Naive thymus-derived CD4-positive, alpha-beta T cell (primary cell): ENCODE results near the gene DNPH1. TPM values are rescaled to one million over a fixed set of nuclear protein-coding genes. Genes with fewer than 3 reads are reported as not detected.

Experiments used
- ATAC-seq: fragments of 150-1000 bp; cut with Tn5 transposase; 2 replicates; pipeline ENCODE4 v1.10.0; 2021; ENCODE audit warnings: mild to moderate bottlenecking, moderate library complexity
- CTCF ChIA-PET: fragments of 350-600 bp; sonication (Branson Sonifier 250); formaldehyde crosslinking; loops from one replicate; lab custom pipeline; 2021; ENCODE audit warnings: antibody characterized with exemption; lab: Charles Lee
- POLR2A ChIA-PET: fragments of 350-600 bp; sonication (Branson Sonifier 250); formaldehyde crosslinking; loops from one replicate; lab custom pipeline; 2021; ENCODE audit warnings: antibody characterized with exemption, inconsistent platforms; lab: Charles Lee
- DNase-seq, 9 donors: peaks; one replicate each; pipeline versions ENCODE4 v3.0.0 to v3.0.0-alpha.2; 2020 to 2022; ENCODE audit warnings: mixed read lengths in 1 of 9
- H3K27ac ChIP-seq: one replicate; pipeline ENCODE4 v1.7.0; 2013; ENCODE audit warnings: mild to moderate bottlenecking, low read depth, low read length, moderate library complexity
- H3K27me3 ChIP-seq, 2 donors: one replicate each; pipeline ENCODE4 v1.7.0; 2013; ENCODE audit warnings: low read length in 2 of 2, mild to moderate bottlenecking in 2 of 2, moderate library complexity in 2 of 2; ENCODE audit not compliant: control insufficient read depth in 2 of 2, insufficient read depth in 2 of 2
- H3K36me3 ChIP-seq, 3 experiments: 1 replicate in 2 of 3; 2 replicates in 1 of 3; pipeline ENCODE4 v1.7.0; 2013; ENCODE audit warnings: low read length in 3 of 3, mild to moderate bottlenecking in 3 of 3, moderate library complexity in 1 of 3; ENCODE audit not compliant: insufficient read depth in 3 of 3, control insufficient read depth in 2 of 3
- H3K4me1 ChIP-seq, 2 donors: one replicate each; pipeline ENCODE4 v1.7.0; 2013; ENCODE audit warnings: low read length in 2 of 2, mild to moderate bottlenecking in 2 of 2, moderate library complexity in 1 of 2; ENCODE audit not compliant: control insufficient read depth in 2 of 2, insufficient read depth in 2 of 2
- H3K4me3 ChIP-seq: 2 replicates; pipeline ENCODE4 v1.7.0; 2013; ENCODE audit warnings: mild to moderate bottlenecking, low read length
- H3K9me3 ChIP-seq, 3 experiments: 1 replicate in 2 of 3; 2 replicates in 1 of 3; pipeline ENCODE4 v1.7.0; 2013; ENCODE audit warnings: low read length in 3 of 3; ENCODE audit not compliant: control insufficient read depth in 2 of 3
- H3K27ac Mint-ChIP-seq, 9 donors: one replicate each; pipeline ENCODE4 v1.8.0; 2020 to 2022; ENCODE audit warnings: mixed read lengths in 9 of 9, mild to moderate bottlenecking in 8 of 9, moderate library complexity in 5 of 9, inconsistent platforms in 2 of 9
- H3K27me3 Mint-ChIP-seq, 5 donors: one replicate each; pipeline ENCODE4 v1.8.0; 2021 to 2022; ENCODE audit warnings: mixed read lengths in 5 of 5, mild to moderate bottlenecking in 1 of 5
- H3K36me3 Mint-ChIP-seq, 5 donors: one replicate each; pipeline ENCODE4 v1.8.0; 2020 to 2022; ENCODE audit warnings: mixed read lengths in 5 of 5, mild to moderate bottlenecking in 3 of 5, inconsistent platforms in 1 of 5
- H3K4me1 Mint-ChIP-seq, 7 donors: one replicate each; pipeline ENCODE4 v1.8.0; 2020 to 2022; ENCODE audit warnings: mixed read lengths in 7 of 7, mild to moderate bottlenecking in 3 of 7, inconsistent platforms in 1 of 7
- H3K4me3 Mint-ChIP-seq, 10 donors: one replicate each; pipeline ENCODE4 v1.8.0; 2020 to 2022; ENCODE audit warnings: mild to moderate bottlenecking in 10 of 10, mixed read lengths in 10 of 10, moderate library complexity in 6 of 10, inconsistent platforms in 2 of 10
- H3K9me3 Mint-ChIP-seq, 11 donors: one replicate each; pipeline ENCODE4 v1.8.0; 2020 to 2022; ENCODE audit warnings: mixed read lengths in 11 of 11, mild to moderate bottlenecking in 4 of 11, inconsistent platforms in 1 of 11, moderate library complexity in 1 of 11
- intact Hi-C, 2 donors: fragments of 100-400 bp; cut with micrococcal nuclease; formaldehyde crosslinking; loops; one replicate each; pipeline ENCODE4 v1.15.1; 2023
- polyA plus RNA-seq, 2 donors: library from polyadenylated mRNA; unstranded; fragments of 300-500 nt; fragmentation: Illumina TruSeq; gene quantifications; one replicate each; pipeline ENCODE4 v1.2.3, GENCODE V29; 2021
- total RNA-seq, 6 experiments: library from RNA in 5 of 6; stranded (reverse) in 5 of 6; gene quantifications; 1 replicate in 5 of 6; 2 replicates in 1 of 6; pipeline ENCODE4 v1.2.3 and lab custom pipeline; 2021 to 2026

The DNPH1 gene
- total and polyA plus RNA-seq, 7 experiments from 2014 or later, result 25.4 to 141 (median 36.4) TPM

DNA sequence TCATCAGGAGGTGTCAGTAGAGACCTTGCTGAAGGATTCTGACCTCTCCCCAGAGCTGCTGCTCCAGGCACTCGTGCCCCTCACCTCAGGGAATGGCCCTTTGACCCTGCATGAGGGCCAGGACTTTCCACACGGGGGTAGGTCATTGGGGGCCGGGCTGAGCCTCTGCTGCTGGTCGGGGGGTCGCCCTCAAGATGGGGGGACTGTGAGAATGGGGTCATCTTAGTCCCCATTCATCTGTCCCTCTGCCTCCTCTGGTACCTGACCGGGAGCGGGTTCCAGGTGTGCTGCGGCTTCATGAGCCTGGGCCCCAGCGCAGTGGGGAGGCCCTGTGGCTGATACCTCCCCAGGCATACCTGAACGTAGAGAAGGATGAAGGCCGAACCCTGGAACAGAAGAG lies 15.8 kb downstream of the DNPH1 start:
- Mint-ChIP-seq H3K4me3 (no peak overlapping the region), H3K27ac (peak overlapping the region in 1 of 9 donors; percentile 73), H3K36me3 (peaks cover 9 to 41% (median 17%) of the 10 kb centered on the region in 5 donors), H3K4me1 (peaks cover 0 to 3% (median 0%) of the 10 kb centered on the region in 7 donors), H3K9me3 (no peaks in the 10 kb centered on the region), H3K27me3 (no peaks in the 10 kb centered on the region)
- ChIA-PET CTCF (interaction anchor here (1.5 kb wide), 1 partner anchor 28 kb away, joined by 5 read pairs; no protein-coding TSS in a partner anchor), POLR2A (interaction anchor here (0.7 kb wide), 1 partner anchor 228 kb away, joined by 5 read pairs; no protein-coding TSS in a partner anchor)
- no peaks in the 10 kb centered on the region for H3K27me3 ChIP-seq
- DNase-seq (no peak), ATAC-seq (no peak)
- H3K36me3 ChIP-seq, result peaks cover 0 to 42% (median 6%) of the 10 kb centered on the region in 3 experiments
- H3K4me3 ChIP-seq, result no peak overlapping the region
- no peaks in the 10 kb centered on the region for H3K9me3 ChIP-seq
- no peak overlapping the region for H3K27ac ChIP-seq
- intact Hi-C loops, result no loop called here
- no peaks in the 10 kb centered on the region for H3K4me1 ChIP-seq

DNA sequence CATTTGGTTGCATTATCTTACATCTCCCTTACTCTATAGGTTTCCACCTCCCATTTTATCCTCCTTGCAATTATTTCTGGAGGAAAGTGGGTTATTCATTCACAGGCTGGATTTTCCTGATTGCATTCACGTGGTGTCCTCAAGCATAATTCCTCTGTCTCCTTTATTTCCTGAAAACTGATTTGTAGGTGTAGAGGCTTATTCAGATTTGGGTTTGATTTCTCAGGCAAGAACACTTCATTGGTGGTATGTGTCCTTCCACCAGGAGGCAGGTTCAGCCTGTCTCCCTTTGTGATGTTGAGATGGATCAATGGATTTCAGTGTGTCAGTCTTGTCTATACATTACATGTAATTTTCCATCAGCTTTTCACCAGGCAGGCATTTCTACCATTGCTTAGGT lies 17.3 kb downstream of the DNPH1 start:
- Histone ChIP-seq H3K27me3 (no peaks in the 10 kb centered on the region), H3K4me3 (no peak overlapping the region), H3K9me3 (no peaks in the 10 kb centered on the region), H3K27ac (no peak overlapping the region), H3K4me1 (no peaks in the 10 kb centered on the region), H3K36me3 (peaks cover 0 to 36% (median 6%) of the 10 kb centered on the region in 3 experiments)
- DNase-seq, result no peak
- ChIA-PET CTCF (interaction anchor here (0.6 to 1.3 kb wide), 3 partner anchors 14 to 299 kb away, joined by 3 read pairs; no protein-coding TSS in a partner anchor), POLR2A (no interaction called here)
- Mint-ChIP-seq H3K4me3 (no peak overlapping the region), H3K36me3 (peaks cover 4 to 34% (median 18%) of the 10 kb centered on the region in 5 donors), H3K27me3 (no peaks in the 10 kb centered on the region), H3K4me1 (peaks cover 0 to 3% (median 0%) of the 10 kb centered on the region in 7 donors), H3K27ac (peak overlapping the region in 1 of 9 donors; percentile 45), H3K9me3 (no peaks in the 10 kb centered on the region)
- intact Hi-C loops, result no loop called here
- no peak for ATAC-seq

- H3K27me3 Mint-ChIP-seq, result no peaks in the 10 kb centered on the region
- H3K9me3 Mint-ChIP-seq, result no peaks in the 10 kb centered on the region
- no peaks in the 10 kb centered on the region for H3K27me3 ChIP-seq
- H3K4me1 ChIP-seq, result no peaks in the 10 kb centered on the region
- H3K27ac Mint-ChIP-seq, result no peak overlapping the region
- no peak overlapping the region for H3K27ac ChIP-seq
- ChIA-PET POLR2A (interaction anchor here (0.9 kb wide), 1 partner anchor 17 kb away, joined by 3 read pairs; no protein-coding TSS in a partner anchor), CTCF (no interaction called here)
- H3K36me3 Mint-ChIP-seq, result peaks cover 8 to 41% (median 13%) of the 10 kb centered on the region in 5 donors
- H3K9me3 ChIP-seq, result no peaks in the 10 kb centered on the region
- intact Hi-C loops, result no loop called here
- H3K4me3 Mint-ChIP-seq, result no peak overlapping the region
- no peak overlapping the region for H3K4me3 ChIP-seq
- peaks cover 0 to 43% (median 0%) of the 10 kb centered on the region in 3 experiments for H3K36me3 ChIP-seq
- ATAC-seq, result no peak
- H3K4me1 Mint-ChIP-seq, result peaks cover 0 to 6% (median 0%) of the 10 kb centered on the region in 7 donors
- no peak for DNase-seq
These were observed 22.0 kb downstream of the DNPH1 start for GRCh38 chr6:43207286-43207685.

DNA sequence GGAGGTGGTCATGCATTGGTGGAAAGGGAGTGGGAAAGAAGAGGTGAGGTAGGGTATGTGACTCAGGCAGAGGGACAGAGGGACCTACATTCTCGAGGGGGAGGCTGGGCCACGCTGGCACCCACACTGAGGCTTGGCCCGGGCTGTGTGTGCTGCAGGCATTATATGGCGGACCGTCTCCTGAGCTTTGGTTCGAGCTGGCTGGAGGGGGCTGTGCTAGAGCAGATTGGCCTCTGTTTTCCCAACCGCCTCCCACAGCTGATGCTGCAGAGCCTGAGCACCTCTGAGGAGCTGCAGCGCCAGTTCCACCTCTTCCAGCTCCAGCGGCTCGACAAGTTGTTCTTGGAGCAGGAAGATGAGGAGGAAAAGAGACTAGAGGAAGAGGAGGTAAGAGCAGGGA lies 23.4 kb downstream of the DNPH1 start:
- ATAC-seq, result no peak
- Mint-ChIP-seq H3K27ac (no peak overlapping the region), H3K9me3 (no peaks in the 10 kb centered on the region), H3K4me1 (peaks cover 0 to 6% (median 0%) of the 10 kb centered on the region in 7 donors), H3K27me3 (no peaks in the 10 kb centered on the region), H3K36me3 (peaks cover 9 to 48% (median 16%) of the 10 kb centered on the region in 5 donors), H3K4me3 (no peak overlapping the region)
- peaks cover 0 to 46% (median 0%) of the 10 kb centered on the region in 3 experiments for H3K36me3 ChIP-seq
- intact Hi-C loops, result no loop called here
- no peak for DNase-seq
- ChIA-PET CTCF (no interaction called here), POLR2A (no interaction called here)
- no peaks in the 10 kb centered on the region for H3K9me3 ChIP-seq
- no peaks in the 10 kb centered on the region for H3K4me1 ChIP-seq
- H3K4me3 ChIP-seq, result no peak overlapping the region
- H3K27ac ChIP-seq, result no peak overlapping the region
- H3K27me3 ChIP-seq, result no peaks in the 10 kb centered on the region

GRCh38 chr6:43204271-43205105 lies 24.8 kb downstream of the DNPH1 start:
- Mint-ChIP-seq H3K27ac (peak overlapping the region in 1 of 9 donors; percentile 40), H3K4me1 (peaks cover 0 to 6% (median 0%) of the 10 kb centered on the region in 7 donors), H3K36me3 (peaks cover 13 to 57% (median 16%) of the 10 kb centered on the region in 5 donors), H3K27me3 (no peaks in the 10 kb centered on the region), H3K4me3 (no peak overlapping the region), H3K9me3 (no peaks in the 10 kb centered on the region)
- intact Hi-C loops, result no loop called here
- CTCF ChIA-PET, result interaction anchor here (0.9 kb wide), 1 partner anchor 8 kb away, joined by 3 read pairs; no protein-coding TSS in a partner anchor
- POLR2A ChIA-PET, result interaction anchor here (0.6 kb wide), 1 partner anchor 1509 kb away, joined by 3 read pairs; no protein-coding TSS in a partner anchor
- H3K4me3 ChIP-seq, result no peak overlapping the region
- H3K9me3 ChIP-seq, result no peaks in the 10 kb centered on the region
- no peaks in the 10 kb centered on the region for H3K4me1 ChIP-seq
- H3K36me3 ChIP-seq, result peaks cover 0 to 60% (median 0%) of the 10 kb centered on the region in 3 experiments
- no peak for ATAC-seq
- no peak overlapping the region for H3K27ac ChIP-seq
- H3K27me3 ChIP-seq, result no peaks in the 10 kb centered on the region
- no peak for DNase-seq

GRCh38 chr6:43203718-43204095 lies 25.6 kb downstream of the DNPH1 start:
- ChIA-PET CTCF (no interaction called here), POLR2A (interaction anchor here (0.6 kb wide), 1 partner anchor 1509 kb away, joined by 3 read pairs; no protein-coding TSS in a partner anchor)
- Mint-ChIP-seq H3K4me1 (peaks cover 0 to 6% (median 0%) of the 10 kb centered on the region in 7 donors), H3K36me3 (peaks cover 13 to 60% (median 16%) of the 10 kb centered on the region in 5 donors), H3K9me3 (no peaks in the 10 kb centered on the region), H3K27ac (peak overlapping the region in 1 of 9 donors; percentile 40), H3K4me3 (peak overlapping the region in 1 of 10 donors; percentile 7), H3K27me3 (no peaks in the 10 kb centered on the region)
- peaks cover 0 to 65% (median 0%) of the 10 kb centered on the region in 3 experiments for H3K36me3 ChIP-seq
- DNase-seq, result no peak
- H3K27me3 ChIP-seq, result no peaks in the 10 kb centered on the region
- H3K27ac ChIP-seq, result no peak overlapping the region
- intact Hi-C loops, result no loop called here
- H3K4me3 ChIP-seq, result no peak overlapping the region
- no peak for ATAC-seq
- no peaks in the 10 kb centered on the region for H3K9me3 ChIP-seq
- no peaks in the 10 kb centered on the region for H3K4me1 ChIP-seq
